Stimulated activated CD4-positive, alpha-beta T cell treated with anti-CD3 and anti-CD28 coated beads, Interleukin-1b, Interleukin-23, amount 100 ng/mL, for 1 hour (primary cell): Measurements from ENCODE around the gene DYSF.
"Not testable (repeated sequence)": the region's sequence is repeated elsewhere in the genome, so short reads cannot be mapped to it uniquely, and the experiment has no call there.

Experiments used
- DNase-seq, 2 donors: peaks; one replicate each; pipeline ENCODE4 v3.0.0-alpha.2; 2020; ENCODE audit warnings: low read depth in 2 of 2

The DYSF gene

DNA sequence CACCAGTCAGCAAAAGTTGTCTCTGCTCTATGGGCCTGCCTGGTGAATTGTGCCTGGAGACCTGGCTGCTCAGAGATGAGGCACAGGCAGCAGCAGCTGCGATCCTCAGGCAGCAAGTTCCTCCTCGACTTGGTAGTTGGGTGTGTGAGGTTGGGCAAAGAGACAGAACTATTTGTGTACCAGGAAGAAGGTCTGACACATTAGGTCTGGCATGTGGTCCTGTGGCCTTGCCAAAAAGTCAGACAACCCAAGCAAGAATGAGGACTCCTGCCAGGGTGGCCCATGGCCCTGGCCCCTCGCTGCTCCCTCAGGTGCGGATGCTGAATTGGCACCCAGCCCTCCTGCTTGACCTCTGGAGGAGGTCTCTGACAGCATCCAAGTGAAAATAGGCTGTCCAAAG lies 192.7 kb downstream of the DYSF start:
- DNase-seq: no peak

DNA sequence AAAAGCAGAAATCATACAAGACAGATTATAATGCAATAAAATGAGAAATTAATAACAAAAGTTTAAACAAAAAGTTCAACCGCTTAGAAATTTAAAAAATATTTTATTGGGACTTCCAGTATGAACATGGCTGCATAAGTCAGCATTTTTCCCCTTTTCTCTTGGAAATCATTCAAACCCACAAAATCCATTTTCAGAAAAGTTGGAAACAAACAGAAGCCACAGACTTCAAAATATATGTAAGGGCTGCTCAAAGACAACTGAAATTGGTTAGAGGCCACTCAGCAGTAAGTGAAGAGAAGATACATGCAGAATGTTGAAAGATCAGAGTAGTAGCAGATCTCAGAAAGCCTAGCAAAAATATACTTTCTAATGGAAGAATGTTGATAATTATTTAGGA lies 194.0 kb downstream of the DYSF start:
- no peak for DNase-seq

DNA sequence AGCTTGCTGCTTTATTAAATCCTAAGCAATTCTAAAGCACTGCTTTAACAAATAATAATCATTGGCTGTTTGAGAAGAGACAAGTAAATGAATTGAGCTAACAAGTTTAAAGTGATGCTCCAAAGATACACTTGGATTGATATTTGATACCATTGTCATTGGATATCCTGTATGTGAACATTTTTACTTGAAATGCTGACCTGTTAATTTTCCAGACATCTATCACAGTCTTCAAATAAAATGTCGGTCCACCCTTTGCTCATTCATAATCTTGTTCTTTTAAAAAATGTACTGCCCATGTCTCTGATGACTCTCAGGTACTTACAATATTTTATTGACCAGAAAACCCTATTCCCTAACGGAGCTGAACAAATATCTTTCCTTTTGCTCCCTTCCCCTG lies 202.1 kb downstream of the DYSF start:
- no peak for DNase-seq

DNA sequence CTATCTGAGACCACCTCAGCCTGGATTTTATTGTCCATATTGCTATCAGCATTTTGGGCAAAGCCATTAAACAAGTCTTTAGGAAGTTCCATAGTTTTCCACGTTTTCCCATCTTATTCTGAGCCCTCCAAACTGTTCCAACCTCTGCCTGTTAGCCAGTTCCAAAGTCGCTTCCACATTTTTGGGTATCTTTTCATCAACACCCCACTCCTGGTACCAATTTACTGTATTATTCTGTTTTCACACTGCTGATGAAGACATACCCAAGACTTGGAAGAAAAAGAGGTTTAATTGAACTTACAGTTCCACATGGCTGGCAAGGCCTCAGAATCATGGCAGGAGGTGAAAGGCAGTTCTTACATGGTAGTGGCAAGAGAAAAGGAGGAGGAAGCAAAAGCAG lies 204.9 kb downstream of the DYSF start:
- DNase-seq: not testable (repeated sequence)

DNA sequence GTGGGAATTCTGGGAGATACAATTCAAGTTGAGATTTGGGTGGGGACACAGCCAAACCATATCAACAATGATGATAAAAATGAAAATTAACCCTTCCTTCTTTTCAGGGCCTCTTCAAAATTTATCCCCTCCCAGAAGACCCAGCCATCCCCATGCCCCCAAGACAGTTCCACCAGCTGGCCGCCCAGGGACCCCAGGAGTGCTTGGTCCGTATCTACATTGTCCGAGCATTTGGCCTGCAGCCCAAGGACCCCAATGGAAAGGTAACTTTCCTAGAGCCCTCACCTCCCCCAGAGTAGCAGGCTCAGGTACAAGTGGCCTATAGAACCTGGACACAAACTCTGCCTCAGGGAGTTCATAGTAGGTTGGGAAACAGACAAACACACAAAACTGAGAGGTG lies 205.4 kb downstream of the DYSF start:
- DNase-seq: no peak

DNA sequence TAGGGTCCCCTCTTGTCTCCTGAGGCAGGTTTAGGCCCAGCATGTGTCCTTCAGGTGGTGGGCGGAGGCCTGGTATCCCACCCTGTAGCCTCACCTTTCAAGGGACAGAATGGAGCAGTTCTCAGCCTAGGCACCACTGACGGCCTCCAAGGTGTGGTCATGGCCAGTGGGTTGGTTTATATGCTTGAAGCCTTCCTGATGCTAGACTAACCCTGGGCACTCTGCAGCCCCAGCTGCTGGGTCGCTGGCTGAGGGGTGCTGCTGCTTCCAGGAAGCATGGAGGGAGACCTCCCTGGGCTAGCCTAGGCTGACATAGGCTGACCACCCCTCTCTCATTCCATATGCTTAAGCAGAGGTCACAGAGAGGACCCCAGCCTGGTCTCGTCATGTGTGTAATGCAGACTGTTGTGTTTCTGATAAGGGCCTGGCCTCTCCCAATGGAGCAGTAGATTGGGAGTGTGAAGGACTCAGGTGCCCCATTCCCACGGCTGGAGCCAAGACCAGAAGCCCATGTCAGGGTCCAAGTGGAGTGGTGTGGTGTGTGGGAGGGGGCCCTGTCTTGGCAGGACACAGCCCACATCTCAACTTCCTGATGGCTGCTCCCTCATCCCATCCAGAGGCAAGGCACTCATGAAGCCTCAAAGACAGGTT lies 206.6 kb downstream of the DYSF start:
- no peak for DNase-seq

DNA sequence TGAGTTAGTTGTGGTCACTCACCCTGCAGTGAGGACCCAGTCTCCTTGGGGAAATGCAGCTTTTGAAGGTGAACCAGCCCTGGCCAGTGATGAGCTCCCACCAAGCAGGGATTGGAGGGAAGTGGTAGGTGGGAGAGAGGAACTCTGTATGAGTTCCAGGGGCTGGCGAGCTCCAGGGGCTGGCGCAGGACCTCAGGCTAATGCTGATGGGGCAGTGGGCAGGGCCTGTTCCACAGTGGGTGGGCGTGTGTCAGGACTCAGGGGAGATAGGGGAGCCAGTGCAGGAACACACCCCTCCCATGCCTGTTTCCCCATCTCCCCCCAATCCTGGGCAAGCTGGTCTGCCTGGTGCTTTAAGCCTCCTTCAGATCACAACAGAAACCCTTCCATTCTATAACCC lies 208.4 kb downstream of the DYSF start:
- DNase-seq: no peak

DNA sequence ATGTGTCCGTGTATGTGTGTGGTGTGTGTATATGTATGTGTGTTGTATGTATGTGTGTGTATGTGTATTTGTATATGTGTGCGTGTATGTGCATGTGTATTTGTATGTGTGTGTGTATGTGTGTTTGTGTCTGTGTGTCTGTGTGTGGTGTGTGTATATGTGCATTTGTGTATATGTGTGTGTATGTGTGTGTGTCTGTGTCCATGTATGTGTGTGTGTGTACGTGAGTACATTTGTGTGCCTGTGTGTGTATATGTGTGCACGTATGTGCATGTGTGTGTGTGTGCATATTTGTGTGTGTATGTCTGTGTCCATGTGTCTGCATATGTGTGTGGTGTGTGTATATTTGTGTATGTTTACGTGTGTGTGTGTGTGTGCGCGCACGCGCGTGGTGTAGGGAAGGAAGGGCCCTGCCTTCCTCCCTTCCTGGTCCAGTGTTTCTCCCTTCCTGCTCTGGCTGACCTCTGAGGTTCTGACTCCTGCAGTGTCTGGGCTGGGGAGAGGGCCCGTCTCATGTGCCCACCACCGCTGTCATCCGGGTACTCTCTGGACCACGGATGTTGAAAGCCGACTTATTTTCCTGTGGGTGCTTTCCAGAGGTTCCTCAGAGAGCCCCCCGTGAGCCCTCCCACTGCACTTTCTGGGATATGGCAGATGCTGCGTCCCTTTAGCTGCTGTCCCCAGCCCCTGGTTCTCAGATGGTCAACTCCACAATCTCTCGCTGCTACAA lies 209.5 kb downstream of the DYSF start:
- no peak for DNase-seq

DNA sequence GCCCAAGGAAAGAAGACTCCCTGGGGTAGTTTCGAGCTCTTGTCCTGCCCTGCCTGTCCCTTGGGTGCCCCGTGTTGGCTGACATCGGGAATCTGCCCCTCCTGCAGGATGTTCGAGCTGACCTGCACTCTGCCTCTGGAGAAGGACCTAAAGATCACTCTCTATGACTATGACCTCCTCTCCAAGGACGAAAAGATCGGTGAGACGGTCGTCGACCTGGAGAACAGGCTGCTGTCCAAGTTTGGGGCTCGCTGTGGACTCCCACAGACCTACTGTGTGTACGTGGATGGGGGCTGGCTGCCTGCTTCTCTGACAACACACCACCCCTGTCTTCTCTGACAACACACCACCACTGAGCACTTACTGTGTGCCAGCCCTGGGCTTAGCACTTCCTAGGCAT lies 210.8 kb downstream of the DYSF start:
- DNase-seq: no peak

DNA sequence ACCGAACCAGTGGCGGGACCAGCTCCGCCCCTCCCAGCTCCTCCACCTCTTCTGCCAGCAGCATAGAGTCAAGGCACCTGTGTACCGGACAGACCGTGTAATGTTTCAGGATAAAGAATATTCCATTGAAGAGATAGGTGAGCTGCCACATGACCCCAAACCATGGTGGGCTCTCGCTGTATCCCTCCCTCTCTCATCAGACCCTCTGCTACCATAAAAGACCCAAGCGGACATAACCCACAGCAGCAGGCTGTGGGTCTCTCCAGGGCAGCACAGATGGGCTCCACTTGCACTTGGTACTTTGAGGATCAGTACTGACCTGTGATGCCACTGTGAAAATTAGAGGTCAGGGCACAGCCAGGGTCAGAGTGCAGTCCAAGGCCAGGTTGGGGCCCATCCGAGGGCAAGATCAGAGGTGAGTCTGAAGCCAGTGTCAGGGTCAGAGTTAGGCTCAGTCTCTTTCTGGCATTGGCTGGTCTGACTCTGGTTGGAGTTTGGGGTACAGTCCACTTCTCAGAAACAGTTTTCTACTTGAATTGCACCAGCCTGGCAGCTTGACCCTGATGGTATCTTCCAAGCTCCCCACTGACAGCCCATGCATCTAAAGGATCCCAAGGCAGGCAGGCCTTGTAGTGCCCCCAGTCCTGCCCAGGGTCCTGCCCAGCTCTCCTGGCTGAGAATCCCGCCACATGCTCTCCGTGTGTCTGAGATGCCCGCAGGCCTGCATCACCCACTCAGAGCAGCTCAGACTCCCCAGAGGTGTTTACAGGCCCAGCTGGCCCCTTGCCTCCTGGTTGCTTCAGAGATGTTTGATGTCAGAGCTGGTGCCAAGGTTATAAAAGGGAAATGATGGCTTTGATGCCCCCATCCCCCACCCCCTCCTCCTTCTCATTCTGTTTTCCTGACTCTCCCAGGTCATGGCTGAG lies 212.1 kb downstream of the DYSF start:
- DNase-seq: no peak

DNA sequence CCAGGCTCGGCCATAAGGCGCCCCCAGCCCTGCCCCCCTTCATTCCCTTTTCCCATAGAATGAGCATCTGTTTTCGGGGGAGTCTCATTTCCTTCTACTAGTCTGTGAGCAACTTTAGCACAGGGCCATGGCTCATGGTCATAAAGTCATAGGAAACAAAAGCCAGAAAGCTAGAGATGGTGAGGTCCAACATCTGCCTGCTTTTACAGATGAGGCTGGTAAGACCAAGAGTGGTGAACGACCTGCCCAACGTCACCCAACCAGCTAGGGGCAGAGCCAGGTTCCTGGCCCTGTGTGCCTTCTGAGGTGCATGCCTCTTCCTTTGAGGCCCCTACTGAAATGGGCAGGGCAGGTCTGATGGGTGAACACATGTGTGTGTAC lies 212.7 kb downstream of the DYSF start:
- DNase-seq: no peak

DNA sequence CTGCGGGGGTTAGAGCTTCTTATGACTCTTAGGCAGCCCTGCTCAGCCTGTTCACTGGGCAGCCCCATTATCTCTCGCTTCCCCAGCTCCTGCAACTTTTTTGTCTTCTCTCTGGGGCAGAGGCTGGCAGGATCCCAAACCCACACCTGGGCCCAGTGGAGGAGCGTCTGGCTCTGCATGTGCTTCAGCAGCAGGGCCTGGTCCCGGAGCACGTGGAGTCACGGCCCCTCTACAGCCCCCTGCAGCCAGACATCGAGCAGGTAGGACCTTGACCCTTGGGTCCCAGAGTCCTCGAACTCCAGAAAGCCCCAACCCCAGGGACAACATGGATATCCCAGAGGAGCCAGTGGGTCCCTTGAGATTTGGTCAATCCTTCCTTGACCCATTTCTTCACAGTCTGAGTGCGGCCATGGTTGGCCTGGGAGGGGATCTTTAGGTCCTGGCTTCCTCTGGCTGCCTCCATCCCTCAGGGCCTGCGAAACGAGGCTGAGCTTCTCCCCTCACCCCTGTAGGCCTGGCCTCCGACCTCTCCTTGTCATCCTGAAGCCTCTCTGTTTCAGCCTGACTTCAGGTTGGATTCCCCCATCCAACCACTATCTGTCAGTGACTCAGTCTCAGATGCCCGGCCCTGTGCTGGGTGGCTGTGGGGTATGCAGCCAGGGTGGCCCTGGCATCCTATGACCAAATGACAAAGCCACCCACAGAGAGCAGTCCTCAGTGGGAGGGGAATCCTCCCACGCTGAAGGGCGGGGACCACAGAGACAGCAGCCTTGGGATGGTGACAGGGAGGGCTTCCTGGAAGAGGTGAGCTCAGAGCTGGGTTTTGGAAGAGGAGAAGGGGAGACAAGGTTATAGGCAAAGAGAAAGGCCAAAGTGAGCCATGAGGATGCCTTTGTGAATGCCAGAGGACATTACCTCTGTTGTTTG lies 214.2 kb downstream of the DYSF start:
- no peak for DNase-seq

DNA sequence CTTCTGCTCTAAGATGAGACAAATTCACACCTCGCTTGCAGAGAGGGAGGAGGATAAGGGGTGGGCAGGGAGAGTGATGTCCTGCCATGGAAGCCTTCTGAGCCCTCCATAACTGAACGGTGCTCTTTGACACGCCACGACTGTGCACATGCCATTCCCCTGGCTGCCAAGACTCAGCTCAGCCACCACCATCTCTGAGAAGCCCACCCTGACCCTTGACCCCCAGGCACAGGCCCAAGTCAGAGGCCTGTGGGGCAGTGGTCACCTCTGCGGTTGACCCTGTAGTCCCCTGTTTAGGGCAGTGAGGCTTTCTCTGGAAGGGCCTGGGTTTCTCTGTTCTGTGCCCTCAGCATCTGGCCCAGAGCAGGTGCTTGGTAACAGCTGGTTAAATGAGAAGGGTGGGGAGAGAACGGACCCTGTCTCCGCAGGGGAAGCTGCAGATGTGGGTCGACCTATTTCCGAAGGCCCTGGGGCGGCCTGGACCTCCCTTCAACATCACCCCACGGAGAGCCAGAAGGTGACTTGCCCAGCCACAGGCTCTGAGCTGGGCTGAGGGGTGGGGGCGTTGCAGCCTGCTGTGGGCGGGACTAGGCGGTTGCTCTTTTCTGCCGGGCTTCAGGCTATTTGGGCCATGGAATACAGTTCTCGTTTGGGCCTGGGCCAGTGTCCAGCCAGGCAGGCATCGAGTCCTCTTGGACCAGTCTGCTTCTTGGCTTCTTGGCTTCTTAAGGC lies 215.1 kb downstream of the DYSF start:
- no peak for DNase-seq

DNA sequence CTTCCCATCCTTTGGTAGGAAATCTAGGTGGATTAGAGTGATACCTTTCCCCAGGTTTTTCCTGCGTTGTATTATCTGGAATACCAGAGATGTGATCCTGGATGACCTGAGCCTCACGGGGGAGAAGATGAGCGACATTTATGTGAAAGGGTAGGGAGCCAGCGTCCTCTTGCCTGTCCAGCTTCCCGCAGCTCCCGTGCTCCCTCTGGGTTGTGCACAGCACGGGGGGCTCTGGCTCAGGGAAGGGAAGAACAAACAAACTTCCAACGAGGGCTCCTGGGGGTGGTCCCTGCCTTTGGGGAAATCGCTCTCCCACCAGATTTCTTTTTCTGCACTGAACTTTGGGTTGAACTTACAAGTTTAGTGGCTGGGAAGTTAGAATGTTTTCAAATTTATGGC lies 215.7 kb downstream of the DYSF start:
- DNase-seq: no peak

DNA sequence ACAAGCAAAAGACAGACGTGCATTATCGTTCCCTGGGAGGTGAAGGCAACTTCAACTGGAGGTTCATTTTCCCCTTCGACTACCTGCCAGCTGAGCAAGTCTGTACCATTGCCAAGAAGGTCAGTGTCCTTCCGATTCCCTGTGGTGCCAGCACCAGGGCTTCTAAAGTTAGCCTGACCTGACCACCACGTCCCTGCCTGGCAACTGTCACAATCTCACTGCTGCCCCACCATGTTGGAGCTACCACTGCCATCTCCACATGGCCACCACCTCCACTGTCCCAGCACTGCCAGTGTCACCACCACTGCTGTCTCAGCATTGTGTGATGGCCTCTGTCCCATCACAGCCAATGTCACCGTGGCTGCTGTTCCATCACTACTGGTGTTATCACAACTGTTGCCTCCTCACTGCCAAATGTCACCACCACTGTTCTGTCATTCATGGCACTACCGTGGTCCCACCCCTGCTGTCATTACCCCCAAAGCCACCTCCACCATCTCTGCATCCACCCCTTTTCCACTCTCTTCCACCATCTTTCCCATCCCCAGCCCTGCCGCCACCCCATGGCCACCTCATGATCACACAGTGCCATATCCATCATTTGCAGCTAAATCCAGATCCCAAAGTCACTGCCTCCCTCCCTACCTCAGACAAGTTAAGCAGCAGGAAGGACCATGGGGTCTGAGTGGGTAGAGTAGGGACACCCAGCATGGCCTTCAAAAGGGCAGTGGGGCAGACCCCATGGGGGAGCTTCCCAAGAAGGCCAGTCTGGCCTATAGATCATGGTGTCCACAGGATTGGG lies 216.5 kb downstream of the DYSF start:
- no peak for DNase-seq

DNA sequence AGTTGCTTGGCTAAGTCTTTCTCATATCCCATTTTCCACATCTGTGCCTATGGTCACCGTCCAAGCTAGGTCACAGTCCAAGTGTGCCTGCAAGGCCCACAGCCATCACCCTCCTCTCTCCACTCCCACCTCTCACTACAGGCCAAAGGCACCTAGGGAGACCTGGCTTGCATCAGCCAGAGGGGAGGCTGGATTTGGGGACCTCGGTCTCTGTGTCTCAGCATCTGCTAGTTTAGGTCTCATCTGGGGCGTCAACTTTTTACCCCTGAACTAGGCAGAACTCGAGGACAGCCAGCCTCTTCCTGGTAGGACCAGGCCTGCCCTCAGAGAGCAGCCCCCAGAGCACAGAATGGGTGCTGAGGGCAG lies 217.1 kb downstream of the DYSF start:
- DNase-seq: no peak

DNA sequence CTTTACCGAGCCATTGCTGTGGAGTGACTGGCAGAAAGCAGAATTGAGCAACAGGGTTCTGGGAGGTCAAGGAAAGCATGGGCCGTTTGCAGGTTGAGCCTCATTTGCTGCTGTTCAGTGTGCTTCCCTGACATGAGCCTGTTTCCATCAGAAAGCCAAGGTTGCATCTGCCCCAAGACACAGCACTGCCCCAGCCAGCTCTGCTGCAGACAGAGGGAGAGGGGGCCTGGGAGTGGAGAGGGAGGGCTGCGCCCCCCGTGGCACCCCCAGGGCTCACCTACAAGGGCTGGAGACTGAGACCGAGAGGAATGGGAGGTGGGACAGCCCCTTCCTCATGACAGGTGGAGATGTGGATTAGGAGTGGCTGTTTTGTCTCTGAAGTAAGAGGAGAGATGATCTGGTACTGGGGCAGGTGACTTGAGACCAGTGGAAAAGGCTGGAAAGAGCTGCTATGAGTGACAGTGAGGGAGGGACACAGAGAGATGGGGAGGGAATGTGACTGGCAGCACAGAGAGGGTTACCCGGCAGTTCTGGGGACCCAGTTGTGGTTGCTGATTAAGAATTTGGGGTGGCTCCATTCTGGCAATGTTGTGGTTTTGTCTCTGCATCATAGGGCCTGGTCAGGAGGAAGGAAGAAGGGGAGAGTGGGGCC lies 218.0 kb downstream of the DYSF start:
- no peak for DNase-seq

DNA sequence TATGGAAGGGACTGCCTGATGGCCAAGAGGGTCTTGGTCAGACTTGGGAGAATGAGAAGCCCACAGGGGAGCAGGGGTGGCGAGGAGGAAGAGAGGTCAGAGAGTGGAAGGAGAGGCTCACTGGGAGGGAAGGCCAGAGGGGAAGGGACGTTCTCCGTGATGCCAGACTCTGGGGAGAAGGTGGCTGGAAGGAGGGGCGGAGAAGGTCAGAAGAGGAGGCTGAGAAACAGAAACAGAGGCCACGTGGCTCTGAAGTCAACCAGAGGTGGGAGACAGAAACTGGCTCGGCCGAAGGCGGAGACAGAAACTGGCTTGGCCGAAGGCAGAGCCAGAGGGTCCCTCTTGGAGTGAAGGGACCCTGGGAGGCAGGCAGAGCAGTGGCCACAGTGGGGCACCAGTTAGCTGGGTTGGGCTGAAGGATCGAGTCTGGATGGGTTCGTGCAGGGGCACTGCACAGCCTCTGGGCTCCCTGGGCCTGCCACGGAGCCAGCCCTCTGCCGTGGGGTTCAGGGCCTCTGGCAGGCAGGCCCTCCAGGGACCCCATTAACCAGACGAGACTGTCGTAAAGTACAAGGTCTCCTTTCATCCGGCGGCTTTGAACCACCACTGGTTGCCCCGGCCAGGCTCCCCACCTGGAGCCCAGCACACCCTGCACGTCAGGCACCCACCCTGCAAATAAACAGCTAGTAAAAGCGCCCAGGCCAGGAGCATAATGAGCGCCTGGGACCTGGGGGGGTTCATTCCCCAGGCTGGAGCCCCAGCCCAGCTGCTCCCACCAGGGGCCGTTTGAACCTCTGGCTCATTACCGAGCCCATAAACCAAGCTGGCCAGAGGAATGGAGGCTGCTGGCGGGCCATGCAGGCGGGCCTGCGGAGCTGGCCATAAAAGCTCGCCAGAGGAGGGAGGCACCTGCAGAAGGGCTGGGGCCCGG lies 218.8 kb downstream of the DYSF start:
- no peak for DNase-seq
